Gastroesophageal sphincter (tissue), 3 donors: Measurements from ENCODE around the gene TRIM52.
"Not testable (repeated sequence)": the region's sequence is repeated elsewhere in the genome, so short reads cannot be mapped to it uniquely, and the experiment has no call there.

Source experiments
- EP300 ChIP-seq: sonication (generic); formaldehyde crosslinking; IDR thresholded peaks from one replicate; pipeline ENCODE4 v1.6.1; 2017; ENCODE audit warnings: antibody characterized with exemption, mild to moderate bottlenecking
- POLR2AphosphoS5 ChIP-seq: sonication (generic); formaldehyde crosslinking; IDR thresholded peaks from one replicate; pipeline ENCODE4 v1.6.1; 2017; ENCODE audit warnings: antibody characterized with exemption
- TF ChIP-seq, protein P1 (sequence below), 4 experiments: fragments of 200-600 bp in 2 of 4; fragments of 450-650 bp in 2 of 4; sonication (generic) in 1 of 4; IDR thresholded peaks; one replicate each; pipeline ENCODE4 v1.5.1; 2017 to 2019; ENCODE audit warnings: antibody characterized with exemption in 4 of 4, mild to moderate bottlenecking in 2 of 4, moderate library complexity in 2 of 4

GRCh38 chr5:181283841-181284755 lies 23.2 kb upstream of the TRIM52 start:
- TF ChIP-seq, protein P1, sequence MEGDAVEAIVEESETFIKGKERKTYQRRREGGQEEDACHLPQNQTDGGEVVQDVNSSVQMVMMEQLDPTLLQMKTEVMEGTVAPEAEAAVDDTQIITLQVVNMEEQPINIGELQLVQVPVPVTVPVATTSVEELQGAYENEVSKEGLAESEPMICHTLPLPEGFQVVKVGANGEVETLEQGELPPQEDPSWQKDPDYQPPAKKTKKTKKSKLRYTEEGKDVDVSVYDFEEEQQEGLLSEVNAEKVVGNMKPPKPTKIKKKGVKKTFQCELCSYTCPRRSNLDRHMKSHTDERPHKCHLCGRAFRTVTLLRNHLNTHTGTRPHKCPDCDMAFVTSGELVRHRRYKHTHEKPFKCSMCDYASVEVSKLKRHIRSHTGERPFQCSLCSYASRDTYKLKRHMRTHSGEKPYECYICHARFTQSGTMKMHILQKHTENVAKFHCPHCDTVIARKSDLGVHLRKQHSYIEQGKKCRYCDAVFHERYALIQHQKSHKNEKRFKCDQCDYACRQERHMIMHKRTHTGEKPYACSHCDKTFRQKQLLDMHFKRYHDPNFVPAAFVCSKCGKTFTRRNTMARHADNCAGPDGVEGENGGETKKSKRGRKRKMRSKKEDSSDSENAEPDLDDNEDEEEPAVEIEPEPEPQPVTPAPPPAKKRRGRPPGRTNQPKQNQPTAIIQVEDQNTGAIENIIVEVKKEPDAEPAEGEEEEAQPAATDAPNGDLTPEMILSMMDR (IDR thresholded peaks at IDR 0.05) = peak in 1 of 4 experiments; percentile 29
- TF ChIP-seq EP300, POLR2AphosphoS5: not testable (repeated sequence)
